HEK293T (cell line): ENCODE results near the gene PSMB11.

ENCODE experiments used
- ARNT ChIP-seq: fragments of 450-650 bp; IDR thresholded peaks from 2 replicates; pipeline ENCODE4 v1.6.1; 2017; ENCODE audit warnings: mild to moderate bottlenecking
- BHLHE40 ChIP-seq: fragments of 450-650 bp; IDR thresholded peaks from 2 replicates; pipeline ENCODE4 v1.6.1; 2016; ENCODE audit warnings: mild to moderate bottlenecking, moderate library complexity, borderline replicate concordance
- FOXM1 ChIP-seq: fragments of 450-650 bp; IDR thresholded peaks from 2 replicates; pipeline ENCODE4 v1.6.1; 2017; ENCODE audit warnings: mild to moderate bottlenecking, borderline replicate concordance
- LEF1 ChIP-seq: fragments of 450-650 bp; IDR thresholded peaks from 2 replicates; pipeline ENCODE4 v1.6.1; 2017; ENCODE audit warnings: mild to moderate bottlenecking, borderline replicate concordance
- NFRKB ChIP-seq: fragments of 450-650 bp; IDR thresholded peaks from 2 replicates; pipeline ENCODE4 v1.6.1; 2016; ENCODE audit warnings: mild to moderate bottlenecking, moderate library complexity
- SP1 ChIP-seq: fragments of 450-650 bp; IDR thresholded peaks from 2 replicates; pipeline ENCODE4 v1.6.1; 2017
- SUZ12 ChIP-seq: fragments of 450-650 bp; IDR thresholded peaks from 2 replicates; pipeline ENCODE4 v1.6.1; 2016; ENCODE audit warnings: mild to moderate bottlenecking
- TARDBP ChIP-seq: fragments of 450-650 bp; IDR thresholded peaks from 2 replicates; pipeline ENCODE4 v1.6.1; 2016

GRCh38 chr14:23024612-23025075, 17.4 kb upstream of the PSMB11 start:
- no peak for TF ChIP-seq BHLHE40
- TF ChIP-seq LEF1: no peak
- no peak for TF ChIP-seq SUZ12
- TF ChIP-seq FOXM1: no peak
- no peak for TF ChIP-seq ARNT
- no peak for TF ChIP-seq SP1
- no peak for TF ChIP-seq NFRKB
- no peak for TF ChIP-seq TARDBP
